HepG2 (cell line): ENCODE measurements around the gene TEAD4. TPM values are rescaled to one million over a fixed set of nuclear protein-coding genes. Genes with fewer than 3 reads are reported as not detected.

Source experiments
- ATAC-seq: fragments of 200-7000 bp; cut with Tn5 transposase; 3 replicates; pipeline ENCODE4 v1.9.1; 2020; ENCODE audit warnings: mild to moderate bottlenecking, moderate library complexity
- BruUV-seq: library from RNA; stranded (reverse); fragments of 400-500 nt; replicated peaks from 2 replicates; lab custom pipeline; 2021; lab: Mats Ljungman, UMichigan
- CTCF ChIA-PET: fragments of 300-600 bp; formaldehyde crosslinking; extraction: SDS; loops from one replicate; lab custom pipeline; 2021; ENCODE audit warnings: low total read pairs, inconsistent platforms, low intra/inter-chr PET ratio; lab: Yijun Ruan, JAX
- POLR2A ChIA-PET: fragments of 350-600 bp; sonication (Branson Sonifier 250); formaldehyde crosslinking; loops from one replicate; lab custom pipeline; 2020; ENCODE audit warnings: antibody characterized with exemption, inconsistent platforms; lab: Yijun Ruan, JAX
- DNase-seq: peaks from one replicate; pipeline ENCODE4 v3.0.0-alpha.2; 2015; ENCODE audit warnings: low spot score
- FAIRE-seq: peaks from 3 replicates; lab custom pipeline; 2011; peaks lifted over from hg19 to GRCh38; lab: Jason Lieb, UNC
- H2AFZ ChIP-seq: one replicate; pipeline ENCODE4 v1.6.1; 2011; ENCODE audit warnings: low read length, inconsistent platforms
- H3K27ac ChIP-seq: fragments of 300-600 bp; 3 replicates; pipeline ENCODE4 v1.8.0; 2011; ENCODE audit warnings: mixed run types, mild to moderate bottlenecking, mixed read lengths, low read length, inconsistent platforms; ENCODE audit not compliant: insufficient read depth; ENCODE audit errors: extremely low read length
- H3K27me3 ChIP-seq, 2 experiments: fragments of 200-600 bp in 1 of 2; 2 replicates in 1 of 2; 3 replicates in 1 of 2; pipeline versions ENCODE4 v1.6.0 to v1.8.0; 2011; ENCODE audit warnings: low read length in 2 of 2, mild to moderate bottlenecking in 2 of 2, moderate library complexity in 2 of 2, inconsistent platforms in 1 of 2; ENCODE audit not compliant: insufficient read depth in 2 of 2, control insufficient read depth in 1 of 2
- H3K36me3 ChIP-seq, 2 experiments: fragments of 200-600 bp in 1 of 2; replicated peaks in 1 of 2; 2 replicates in 1 of 2; 3 replicates in 1 of 2; pipeline versions ENCODE4 v1.5.1 to v1.8.0; 2011; ENCODE audit warnings: low read length in 2 of 2, inconsistent platforms in 1 of 2; ENCODE audit not compliant: insufficient read depth in 2 of 2, control insufficient read depth in 1 of 2
- H3K4me1 ChIP-seq: 2 replicates; pipeline ENCODE4 v1.5.1; 2012; ENCODE audit warnings: low read length, inconsistent platforms; ENCODE audit not compliant: insufficient read depth
- H3K4me2 ChIP-seq: 2 replicates; pipeline ENCODE4 v1.6.0; 2011; ENCODE audit warnings: low read depth, low read length, inconsistent platforms
- H3K4me3 ChIP-seq, 3 experiments: fragments of 200-600 bp in 1 of 3; sonication (generic), shearing (Covaris generic) in 1 of 3; replicated peaks in 1 of 3; 2 replicates each; pipeline ENCODE4 v1.5.1; 2011 to 2016; ENCODE audit warnings: low read length in 3 of 3, inconsistent platforms in 2 of 3, low read depth in 2 of 3, mild to moderate bottlenecking in 2 of 3, control low read depth in 1 of 3, mixed read lengths in 1 of 3; ENCODE audit not compliant: insufficient read depth in 1 of 3
- H3K79me2 ChIP-seq: one replicate; pipeline ENCODE4 v1.6.1; 2011; ENCODE audit warnings: low read length, inconsistent platforms; ENCODE audit not compliant: insufficient read depth
- H3K9ac ChIP-seq: 2 replicates; pipeline ENCODE4 v1.6.0; 2011; ENCODE audit warnings: mild to moderate bottlenecking, low read depth, low read length, inconsistent platforms; ENCODE audit not compliant: insufficient read depth
- H3K9me3 ChIP-seq: 2 replicates; pipeline ENCODE4 v1.5.1; 2012; ENCODE audit warnings: mild to moderate bottlenecking, low read length
- H4K20me1 ChIP-seq: 2 replicates; pipeline ENCODE4 v1.6.0; 2011; ENCODE audit warnings: inconsistent platforms, mild to moderate bottlenecking, low read length, moderate library complexity; ENCODE audit not compliant: insufficient read depth
- AGO2 ChIP-seq: fragments of 200-400 bp; formaldehyde crosslinking; optimal IDR thresholded peaks from 2 replicates; pipeline ENCODE3; 2017; ENCODE audit warnings: mild to moderate bottlenecking, low read depth, low read length, moderate library complexity
- CAMTA2 ChIP-seq: sonication (generic); formaldehyde crosslinking; IDR thresholded peaks from 2 replicates; pipeline ENCODE4 v1.4.0; 2020; ENCODE audit warnings: mild to moderate bottlenecking, missing genetic modification reagents, borderline replicate concordance
- EHMT2 ChIP-seq: fragments of 200-600 bp; sonication (generic); IDR thresholded peaks from 2 replicates; pipeline ENCODE4 v1.7.0; 2017; ENCODE audit warnings: antibody characterized with exemption, low read depth, low read length, borderline replicate concordance
- GATAD2A ChIP-seq: IDR thresholded peaks from 2 replicates; pipeline ENCODE4 v1.6.1; 2016
- JARID2 ChIP-seq: sonication (generic); formaldehyde crosslinking; IDR thresholded peaks from 2 replicates; pipeline ENCODE4 v1.8.1; 2023; ENCODE audit warnings: missing genetic modification reagents, inconsistent platforms; ENCODE audit not compliant: insufficient replicate concordance
- KAT7 ChIP-seq: IDR thresholded peaks from 2 replicates; pipeline ENCODE4 v1.6.1; 2018; ENCODE audit warnings: borderline replicate concordance, missing compliant biosample characterization
- NFYB ChIP-seq: sonication (generic); formaldehyde crosslinking; IDR thresholded peaks from 2 replicates; pipeline ENCODE4 v1.4.0; 2020; ENCODE audit warnings: missing genetic modification reagents
- NR0B2 ChIP-seq: sonication (generic); formaldehyde crosslinking; IDR thresholded peaks from 2 replicates; pipeline ENCODE4 v1.4.0; 2020; ENCODE audit warnings: mild to moderate bottlenecking, missing genetic modification reagents
- PAF1 ChIP-seq: IDR thresholded peaks from 2 replicates; pipeline ENCODE4 v1.6.1; 2016; ENCODE audit warnings: missing genetic modification reagents, missing compliant biosample characterization
- POGZ ChIP-seq: sonication (generic); formaldehyde crosslinking; IDR thresholded peaks from 2 replicates; pipeline ENCODE4 v1.4.0; 2020; ENCODE audit warnings: mild to moderate bottlenecking, missing genetic modification reagents
- RXRA ChIP-seq: sonication (generic); formaldehyde crosslinking; IDR thresholded peaks from 2 replicates; pipeline ENCODE4 v1.5.1; 2020; ENCODE audit warnings: missing genetic modification reagents
- SRSF9 ChIP-seq: fragments of 200-400 bp; formaldehyde crosslinking; IDR thresholded peaks from 2 replicates; pipeline ENCODE4 v1.6.1; 2018; ENCODE audit warnings: borderline replicate concordance, mild to moderate bottlenecking, low read depth, low read length; ENCODE audit not compliant: insufficient read depth, poor library complexity, severe bottlenecking
- ZNF512B ChIP-seq: sonication (generic); formaldehyde crosslinking; IDR thresholded peaks from 2 replicates; pipeline ENCODE4 v1.5.1; 2020; ENCODE audit warnings: missing genetic modification reagents, mild to moderate bottlenecking, borderline replicate concordance
- ZNF589 ChIP-seq: sonication (generic); formaldehyde crosslinking; conservative IDR thresholded peaks from 2 replicates; pipeline ENCODE4 v1.8.0; 2022; ENCODE audit warnings: mild to moderate bottlenecking, moderate library complexity, missing genetic modification reagents
- ZNF598 ChIP-seq: sonication (generic); formaldehyde crosslinking; IDR thresholded peaks from 2 replicates; pipeline ENCODE4 v1.5.1; 2020; ENCODE audit warnings: mild to moderate bottlenecking, missing genetic modification reagents, borderline replicate concordance
- ZNF672 ChIP-seq: sonication (generic); formaldehyde crosslinking; IDR thresholded peaks from 2 replicates; pipeline ENCODE4 v1.8.1; 2022; ENCODE audit warnings: missing genetic modification reagents
- WGBS: methylation state at CpG from one replicate; pipeline ENCODE4 v1.1.6; 2017; ENCODE audit warnings: low lambda C conversion rate; 5-methylcytosine and 5-hydroxymethylcytosine counted together
- in situ Hi-C: cut with HindIII; loops from 2 replicates; pipeline ENCODE4 v1.10.0; 2017; ENCODE audit warnings: low pct_unique_long_range_greater_than_20kb; ENCODE audit not compliant: extremely low pct_ligation_motif_present
- intact Hi-C: fragments of 100-400 bp; cut with micrococcal nuclease; formaldehyde crosslinking; loops from one replicate; pipeline ENCODE4 v1.10.0; 2022; ENCODE audit not compliant: unreplicated experiment
- polyA plus RNA-seq, 8 experiments: library from polyadenylated mRNA; depleted of rRNA in 3 of 8; stranded (reverse) in 7 of 8; unstranded in 1 of 8; fragments of >200 nt; fragmentation: Illumina TruSeq in 4 of 8; extraction: Trizol in 4 of 8; gene quantifications; 2 replicates each; pipeline versions ENCODE4 v1.2.1 to v1.2.3, GENCODE V29; 2011 to 2016; ENCODE audit warnings: low read depth in 4 of 8, missing spikeins in 1 of 8, mixed read lengths in 1 of 8; ENCODE audit not compliant: insufficient read depth in 1 of 8
- total RNA-seq, 5 experiments: library from RNA; depleted of rRNA; stranded (reverse); fragments of >200 nt; fragmentation: Illumina TruSeq; extraction: Trizol; gene quantifications; 2 replicates each; pipeline ENCODE4 v1.2.3, GENCODE V29; 2016; ENCODE audit warnings: low read depth in 1 of 5
- TF ChIP-seq, protein P1 (sequence below): sonication (generic); formaldehyde crosslinking; IDR thresholded peaks from 2 replicates; pipeline ENCODE4 v1.4.0; 2020; ENCODE audit warnings: mild to moderate bottlenecking, missing genetic modification reagents
- TF ChIP-seq, protein P2 (sequence below): sonication (generic); formaldehyde crosslinking; IDR thresholded peaks from 2 replicates; pipeline ENCODE4 v1.5.0; 2020; ENCODE audit warnings: mild to moderate bottlenecking, missing genetic modification reagents

Gene TEAD4
- total and polyA plus RNA-seq, 2 of the 13 experiments (the other 11 are each of a cell fraction or from before 2014, with no cell fraction given) = 45.0 to 69.4 TPM

- BruUV-seq = no TSS peak
- peaks cover 31% of the 10 kb centered on the region for H3K79me2 ChIP-seq
- peak; percentile 37 for DNase-seq
- H3K27ac ChIP-seq = peak within 1 kb of the TSS; percentile 74
- H3K4me3 ChIP-seq = peak within 1 kb of the TSS; percentile 66 to 86 (median 82)
- no peak within 1 kb of the TSS for H2AFZ ChIP-seq
- peak within 1 kb of the TSS; percentile 96 for H3K4me2 ChIP-seq
- peak within 1 kb of the TSS; percentile 81 for H3K9ac ChIP-seq
- H3K9me3 ChIP-seq = no peaks in the 10 kb centered on the region
- ChIA-PET POLR2A (interaction anchor here (0.7 to 1.5 kb wide), 7 partner anchors 8 to 28 kb away, joined by 3 to 9 read pairs (median 4); no protein-coding TSS in a partner anchor), CTCF (no interaction called here)
- intact Hi-C loops = no loop called here
- H3K4me1 ChIP-seq = peaks cover 64% of the 10 kb centered on the region
- H3K36me3 ChIP-seq = no peaks in the 10 kb centered on the region
- no peaks in the 10 kb centered on the region; a peak in 1 of 5 replicates for H3K27me3 ChIP-seq
- in situ Hi-C loops = loop anchor here (10.0 kb wide), 1 partner anchor 198 kb away; no protein-coding TSS in a partner anchor
- no peak for FAIRE-seq
- peak; percentile 92 for ATAC-seq
- 0% methylated on average over 23 of the region's 95 CpGs for WGBS
- no peaks in the 10 kb centered on the region for H4K20me1 ChIP-seq
- TF ChIP-seq ZNF512B = 0 out of 2 replicates have a peak, but pooled peaks have one; percentile 30
- peak; percentile 64; the same call in 1 of the 2 replicates for TF ChIP-seq ZNF598 (CRISPR knock-in tag)
- no peak for TF ChIP-seq SRSF9
- TF ChIP-seq POGZ = peak; percentile 28; the same call in 1 of the 2 replicates
- TF ChIP-seq KAT7 = peak; percentile 81
- TF ChIP-seq ZNF589 = no peak
- TF ChIP-seq PAF1 (CRISPR knock-in tag) = no peak
- TF ChIP-seq RXRA (CRISPR knock-in tag) = peak; percentile 53; the same call in 1 of the 2 replicates
- TF ChIP-seq AGO2 = peak; percentile 67
- no peak for TF ChIP-seq JARID2 (CRISPR knock-in tag)
- no peak for TF ChIP-seq GATAD2A (CRISPR knock-in tag)
- TF ChIP-seq CAMTA2 (CRISPR knock-in tag) = peak; percentile 42; the same call in 1 of the 2 replicates
- TF ChIP-seq, protein P1, sequence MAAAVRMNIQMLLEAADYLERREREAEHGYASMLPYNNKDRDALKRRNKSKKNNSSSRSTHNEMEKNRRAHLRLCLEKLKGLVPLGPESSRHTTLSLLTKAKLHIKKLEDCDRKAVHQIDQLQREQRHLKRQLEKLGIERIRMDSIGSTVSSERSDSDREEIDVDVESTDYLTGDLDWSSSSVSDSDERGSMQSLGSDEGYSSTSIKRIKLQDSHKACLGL (CRISPR knock-in tag) = 0 out of 2 replicates have a peak, but pooled peaks have one; percentile 43
- TF ChIP-seq NFYB (CRISPR knock-in tag) = no peak
- TF ChIP-seq, protein P2, sequence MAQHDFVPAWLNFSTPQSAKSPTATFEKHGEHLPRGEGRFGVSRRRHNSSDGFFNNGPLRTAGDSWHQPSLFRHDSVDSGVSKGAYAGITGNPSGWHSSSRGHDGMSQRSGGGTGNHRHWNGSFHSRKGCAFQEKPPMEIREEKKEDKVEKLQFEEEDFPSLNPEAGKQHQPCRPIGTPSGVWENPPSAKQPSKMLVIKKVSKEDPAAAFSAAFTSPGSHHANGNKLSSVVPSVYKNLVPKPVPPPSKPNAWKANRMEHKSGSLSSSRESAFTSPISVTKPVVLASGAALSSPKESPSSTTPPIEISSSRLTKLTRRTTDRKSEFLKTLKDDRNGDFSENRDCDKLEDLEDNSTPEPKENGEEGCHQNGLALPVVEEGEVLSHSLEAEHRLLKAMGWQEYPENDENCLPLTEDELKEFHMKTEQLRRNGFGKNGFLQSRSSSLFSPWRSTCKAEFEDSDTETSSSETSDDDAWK = no peak
- no peak for TF ChIP-seq NR0B2 (CRISPR knock-in tag)
- TF ChIP-seq ZNF672 = no peak
- TF ChIP-seq EHMT2 = no peak
Observed at GRCh38 chr12:3076730-3077571, 117.8 kb downstream of the TEAD4 start, which contains the start of gene TSPAN9. Gene TSPAN9, plus strand, starts transcription at chr12:3077379. Its CDS starts 123,815 bp downstream, at chr12:3201194.
